Stimulated activated CD8-positive, alpha-beta memory T cell treated with anti-CD3 and anti-CD28 coated beads, Interleukin-12 subunit alpha, Interleukin-12 subunit beta, amount 100 ng/mL, for 4 hours (primary cell): Measurements from ENCODE around the gene KIAA1217.

Source experiments
- DNase-seq: peaks from one replicate; pipeline ENCODE4 v3.0.0-alpha.2; 2020; ENCODE audit warnings: low read depth

The KIAA1217 gene

GRCh38 chr10:24502006-24502405 lies 293.1 kb downstream of the KIAA1217 start:
- no peak for DNase-seq

DNA sequence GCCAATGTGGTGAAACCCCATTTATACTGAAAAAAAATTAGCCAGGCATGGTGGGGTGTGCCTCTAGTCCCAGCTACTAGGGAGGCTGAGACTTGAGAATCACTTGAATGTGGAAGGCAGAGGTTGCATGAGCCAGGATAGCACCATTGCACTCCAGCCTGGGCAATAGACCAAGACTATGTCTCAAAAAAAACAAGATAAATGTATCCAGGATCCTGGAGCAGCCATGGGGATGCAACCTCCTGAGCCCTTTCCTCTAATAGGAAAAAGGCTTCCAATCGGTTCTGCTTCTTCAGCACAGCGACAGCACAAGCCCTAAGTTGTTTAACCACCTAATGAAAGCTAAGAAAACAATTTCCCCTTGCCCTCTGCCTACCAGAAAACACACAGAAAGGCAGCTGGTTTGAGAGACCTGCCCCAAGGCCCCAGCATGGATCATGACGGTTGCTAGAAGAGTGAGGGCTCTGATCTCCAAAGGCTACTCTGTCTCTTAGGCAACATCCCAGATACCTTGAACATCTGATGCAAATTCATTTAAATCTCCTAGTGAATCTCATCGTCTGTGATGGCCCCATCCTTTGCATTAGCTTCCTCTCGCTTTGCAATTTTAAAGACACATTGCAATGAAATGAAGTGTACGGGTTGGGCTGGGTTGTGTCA lies 294.0 kb downstream of the KIAA1217 start:
- no peak for DNase-seq

GRCh38 chr10:24503461-24504320 lies 294.8 kb downstream of the KIAA1217 start:
- no peak for DNase-seq

- no peak for DNase-seq
Observed at GRCh38 chr10:24505759-24506158, 296.8 kb downstream of the KIAA1217 start.

DNA sequence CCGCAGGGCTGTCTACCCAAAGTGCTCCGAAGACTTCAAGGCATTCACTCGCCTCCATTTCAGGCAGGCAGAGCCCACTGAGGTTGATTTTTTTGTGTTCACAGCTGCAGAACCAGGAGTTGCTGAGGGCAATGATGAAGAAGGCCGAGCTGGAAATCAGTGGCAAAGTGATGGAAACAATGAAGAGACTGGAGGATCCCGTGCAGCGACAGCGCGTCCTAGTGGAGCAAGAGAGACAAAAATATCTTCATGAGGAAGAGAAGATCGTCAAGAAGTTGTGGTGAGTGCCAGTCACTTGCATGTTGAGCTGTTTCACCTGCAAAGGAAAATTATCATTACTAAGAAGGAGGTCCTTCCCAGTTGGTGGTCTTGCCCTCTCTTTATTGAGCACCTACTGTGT lies 304.2 kb downstream of the KIAA1217 start:
- no peak for DNase-seq

- DNase-seq = no peak
Observed at GRCh38 chr10:24515481-24515880, 306.5 kb downstream of the KIAA1217 start.

GRCh38 chr10:24518411-24518810 lies 309.5 kb downstream of the KIAA1217 start:
- no peak for DNase-seq

GRCh38 chr10:24518981-24519597 lies 310.2 kb downstream of the KIAA1217 start:
- no peak for DNase-seq

DNA sequence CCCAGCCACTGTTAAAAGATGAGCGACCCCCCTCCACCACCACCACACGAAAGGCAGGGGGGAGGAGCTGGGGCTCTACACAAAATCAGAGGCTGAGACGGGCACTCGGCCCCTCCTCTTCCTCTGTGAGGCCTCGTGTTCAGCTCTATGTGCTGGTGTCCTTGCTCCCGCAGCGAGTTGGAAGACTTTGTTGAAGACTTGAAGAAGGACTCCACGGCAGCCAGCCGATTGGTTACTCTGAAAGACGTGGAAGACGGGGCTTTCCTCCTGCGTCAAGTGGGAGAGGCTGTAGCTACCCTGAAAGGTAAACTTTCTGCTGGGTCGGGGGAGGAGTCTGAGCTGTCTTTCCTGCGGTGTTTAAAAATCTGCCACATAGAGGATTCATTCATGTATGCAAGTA lies 311.0 kb downstream of the KIAA1217 start:
- DNase-seq = no peak

- DNase-seq = no peak
Observed at GRCh38 chr10:24524314-24524713, 315.4 kb downstream of the KIAA1217 start.

GRCh38 chr10:24526085-24526649 lies 317.2 kb downstream of the KIAA1217 start:
- no peak for DNase-seq

- no peak for DNase-seq
Observed at GRCh38 chr10:24528946-24529345, 320.0 kb downstream of the KIAA1217 start.

- no peak for DNase-seq
Observed at GRCh38 chr10:24531439-24531838, 322.5 kb downstream of the KIAA1217 start.

- no peak for DNase-seq
Observed at GRCh38 chr10:24533981-24534380, 325.0 kb downstream of the KIAA1217 start.

GRCh38 chr10:24536636-24537035 lies 327.7 kb downstream of the KIAA1217 start:
- no peak for DNase-seq

DNA sequence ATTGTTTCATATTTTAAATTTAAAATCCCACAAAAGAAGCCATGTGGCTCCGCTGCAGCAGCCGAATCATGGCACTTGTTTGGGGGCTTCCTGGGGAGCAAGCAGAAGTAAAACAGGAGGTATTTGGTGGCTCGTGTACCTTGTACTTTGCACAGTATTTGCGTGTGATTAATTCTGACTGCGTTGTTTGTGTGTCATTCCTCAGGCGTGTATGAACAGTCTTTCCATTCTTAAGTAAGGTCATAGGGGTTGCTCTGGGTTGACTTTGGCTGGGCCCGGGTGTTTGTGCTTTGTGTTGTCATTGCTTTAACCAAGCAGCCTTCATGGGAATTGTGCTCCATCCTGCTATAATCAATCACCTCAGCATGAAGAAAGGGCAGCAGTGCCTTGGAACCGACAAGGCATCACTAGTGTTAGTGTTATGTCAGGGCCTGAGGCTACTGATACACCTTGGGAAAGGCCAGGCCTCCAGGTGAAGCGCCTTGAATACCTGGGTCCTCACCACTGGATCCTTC lies 332.4 kb downstream of the KIAA1217 start:
- no peak for DNase-seq

DNA sequence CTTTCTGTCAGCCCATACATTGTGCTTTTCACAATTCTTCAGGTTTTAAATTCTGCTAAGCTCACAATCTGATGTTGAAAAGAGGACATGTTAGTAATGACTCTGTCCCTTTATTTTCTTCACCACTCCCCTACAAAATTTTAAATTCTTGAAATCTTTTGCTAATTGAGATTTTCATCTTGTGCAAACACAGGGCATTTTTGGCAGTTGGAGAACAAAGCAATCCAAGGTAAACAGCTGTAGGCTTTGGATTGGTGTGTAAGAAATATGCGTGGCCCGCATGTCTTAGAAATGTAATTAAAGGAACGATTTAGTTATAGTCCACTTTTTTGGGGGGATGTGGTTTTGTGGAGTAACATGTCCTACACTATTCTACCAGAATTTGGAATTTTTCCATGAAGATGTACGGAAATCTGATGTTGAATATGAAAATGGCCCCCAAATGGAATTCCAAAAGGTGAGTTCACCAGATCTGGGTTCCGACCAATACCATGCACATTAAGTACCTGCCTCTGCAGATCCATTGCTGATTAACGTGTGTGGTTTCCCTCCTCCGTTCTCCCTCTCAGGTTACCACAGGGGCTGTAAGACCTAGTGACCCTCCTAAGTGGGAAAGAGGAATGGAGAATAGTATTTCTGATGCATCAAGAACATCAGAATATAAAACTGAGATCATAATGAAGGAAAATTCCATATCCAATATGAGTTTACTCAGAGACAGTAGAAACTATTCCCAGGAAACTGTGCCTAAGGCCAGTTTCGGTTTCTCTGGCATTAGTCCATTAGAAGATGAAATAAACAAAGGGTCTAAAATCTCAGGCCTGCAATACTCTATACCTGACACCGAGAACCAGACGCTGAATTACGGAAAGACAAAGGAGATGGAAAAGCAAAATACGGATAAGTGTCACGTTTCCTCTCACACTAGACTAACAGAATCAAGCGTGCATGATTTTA lies 333.7 kb downstream of the KIAA1217 start:
- no peak for DNase-seq

- no peak for DNase-seq
Observed at GRCh38 chr10:24544776-24545175, 335.8 kb downstream of the KIAA1217 start.

DNA sequence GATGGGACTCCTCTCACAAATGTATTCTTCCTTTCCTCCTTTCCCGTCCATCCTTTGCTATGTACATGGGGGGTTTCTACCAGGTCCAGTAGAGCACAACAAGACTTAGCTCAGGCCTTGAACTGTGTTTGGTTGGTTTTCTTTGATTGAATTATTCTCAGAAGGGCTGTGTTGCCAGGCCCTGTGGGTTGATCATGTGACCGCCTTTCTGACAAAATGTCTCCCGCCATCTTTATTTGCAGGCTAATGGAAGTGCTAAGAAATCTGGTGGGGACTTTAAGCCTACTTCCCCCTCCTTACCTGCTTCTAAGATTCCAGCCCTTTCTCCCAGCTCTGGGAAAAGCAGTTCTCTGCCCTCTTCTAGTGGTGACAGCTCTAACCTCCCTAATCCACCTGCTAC lies 336.6 kb downstream of the KIAA1217 start:
- no peak for DNase-seq

DNA sequence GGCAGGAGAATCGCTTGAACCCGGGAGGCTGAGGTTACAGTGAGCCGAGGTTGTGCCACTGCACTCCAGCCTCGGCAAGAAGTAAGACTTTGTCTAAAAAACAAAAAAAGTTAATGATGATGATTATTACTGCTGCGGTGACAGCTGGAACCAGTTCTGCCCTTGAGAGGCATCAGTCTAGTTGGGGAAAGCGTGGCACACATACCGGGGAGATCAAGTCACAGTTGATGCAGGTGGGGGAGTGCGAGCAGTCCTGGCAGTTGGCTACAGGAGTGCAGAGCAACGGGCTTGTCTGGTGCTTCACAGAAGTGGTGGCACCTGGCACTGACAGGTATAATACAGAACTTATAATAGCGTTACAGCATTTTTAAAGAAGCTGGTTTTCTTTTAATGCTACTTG lies 341.7 kb downstream of the KIAA1217 start:
- no peak for DNase-seq

DNA sequence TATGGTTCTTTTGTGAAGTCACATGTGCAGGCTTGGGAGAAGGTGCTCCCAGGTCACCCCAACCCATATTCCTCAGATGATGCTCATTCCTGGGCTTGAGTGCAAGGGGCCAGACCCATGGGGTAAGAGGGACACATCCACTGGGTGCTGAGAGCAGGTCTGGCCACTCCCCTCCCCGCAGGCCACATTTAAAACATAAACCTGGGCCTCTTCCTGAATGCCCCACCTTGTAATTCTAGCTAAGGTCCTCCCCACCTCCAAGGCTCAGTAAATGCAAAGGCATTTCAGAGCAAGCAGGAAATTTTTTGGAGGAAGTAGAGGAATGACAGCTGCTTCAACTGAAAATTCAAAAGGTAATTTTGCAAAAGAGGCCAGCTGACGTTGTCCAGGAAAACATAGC lies 342.2 kb downstream of the KIAA1217 start:
- DNase-seq = no peak
